Upper lobe of left lung (tissue), 4 donors: ENCODE data around the gene ANKFN1.

Source experiments
- POLR2A ChIP-seq, 4 donors: fragments of 450-650 bp; IDR thresholded peaks; one replicate each; pipeline ENCODE4 v1.5.1; 2016 to 2017; ENCODE audit warnings: antibody characterized with exemption in 4 of 4, mild to moderate bottlenecking in 2 of 4
- TF ChIP-seq, protein P1 (sequence below), 6 experiments: fragments of 450-650 bp in 4 of 6; fragments of 200-600 bp in 2 of 6; sonication (generic) in 2 of 6; IDR thresholded peaks; one replicate each; pipeline ENCODE4 v1.5.1; 2016 to 2019; ENCODE audit warnings: antibody characterized with exemption in 6 of 6

DNA sequence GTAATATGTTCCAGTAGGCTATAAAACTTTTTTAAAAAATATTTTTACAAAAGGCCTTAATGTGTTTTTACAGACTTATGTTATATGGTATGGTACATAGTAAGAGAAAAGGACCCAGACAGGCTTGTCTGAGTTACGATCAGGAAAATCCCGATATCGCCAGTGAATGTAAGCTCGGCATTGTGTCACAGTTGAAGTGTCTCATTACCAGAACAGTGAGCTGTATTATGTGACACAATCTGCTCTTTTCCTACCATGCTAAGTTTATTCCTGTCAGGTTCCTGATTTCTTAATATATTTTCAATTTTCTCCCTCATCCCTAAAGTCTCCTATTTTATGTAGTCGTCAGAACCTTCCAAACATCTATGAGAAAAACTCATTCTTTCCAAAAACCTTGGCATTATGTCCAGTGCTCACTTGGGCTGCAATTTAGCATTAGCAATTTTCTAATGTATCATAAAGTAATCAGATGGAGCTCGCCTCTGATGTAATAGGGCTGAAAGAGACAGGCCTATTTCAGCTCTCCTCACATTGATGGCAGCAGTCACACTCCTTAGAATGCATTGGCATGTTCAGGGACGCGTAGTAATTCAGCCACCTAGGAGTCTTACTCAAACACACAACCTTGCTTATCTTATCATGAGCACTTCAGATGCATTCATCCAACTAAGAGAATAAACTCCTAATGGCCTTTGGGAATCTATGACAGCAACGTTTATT is 292.6 kb downstream of the ANKFN1 start:
- TF ChIP-seq, protein P1, sequence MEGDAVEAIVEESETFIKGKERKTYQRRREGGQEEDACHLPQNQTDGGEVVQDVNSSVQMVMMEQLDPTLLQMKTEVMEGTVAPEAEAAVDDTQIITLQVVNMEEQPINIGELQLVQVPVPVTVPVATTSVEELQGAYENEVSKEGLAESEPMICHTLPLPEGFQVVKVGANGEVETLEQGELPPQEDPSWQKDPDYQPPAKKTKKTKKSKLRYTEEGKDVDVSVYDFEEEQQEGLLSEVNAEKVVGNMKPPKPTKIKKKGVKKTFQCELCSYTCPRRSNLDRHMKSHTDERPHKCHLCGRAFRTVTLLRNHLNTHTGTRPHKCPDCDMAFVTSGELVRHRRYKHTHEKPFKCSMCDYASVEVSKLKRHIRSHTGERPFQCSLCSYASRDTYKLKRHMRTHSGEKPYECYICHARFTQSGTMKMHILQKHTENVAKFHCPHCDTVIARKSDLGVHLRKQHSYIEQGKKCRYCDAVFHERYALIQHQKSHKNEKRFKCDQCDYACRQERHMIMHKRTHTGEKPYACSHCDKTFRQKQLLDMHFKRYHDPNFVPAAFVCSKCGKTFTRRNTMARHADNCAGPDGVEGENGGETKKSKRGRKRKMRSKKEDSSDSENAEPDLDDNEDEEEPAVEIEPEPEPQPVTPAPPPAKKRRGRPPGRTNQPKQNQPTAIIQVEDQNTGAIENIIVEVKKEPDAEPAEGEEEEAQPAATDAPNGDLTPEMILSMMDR (IDR thresholded peaks at IDR 0.05) = no peak
- TF ChIP-seq POLR2A (IDR thresholded peaks at IDR 0.05) = no peak
